HL-60/S4 (cell line): ENCODE results near the gene RHOT1.
"Not testable (repeated sequence)": the region's sequence is repeated elsewhere in the genome, so short reads cannot be mapped to it uniquely, and the experiment has no call there.

Source experiments
- in situ Hi-C: fragments of 300-500 bp; cut with MboI; formaldehyde crosslinking; loops from 2 replicates; pipeline ENCODE4 v1.14.3; 2022; ENCODE audit warnings: low sequenced_read_pairs

RHOT1 gene

DNA sequence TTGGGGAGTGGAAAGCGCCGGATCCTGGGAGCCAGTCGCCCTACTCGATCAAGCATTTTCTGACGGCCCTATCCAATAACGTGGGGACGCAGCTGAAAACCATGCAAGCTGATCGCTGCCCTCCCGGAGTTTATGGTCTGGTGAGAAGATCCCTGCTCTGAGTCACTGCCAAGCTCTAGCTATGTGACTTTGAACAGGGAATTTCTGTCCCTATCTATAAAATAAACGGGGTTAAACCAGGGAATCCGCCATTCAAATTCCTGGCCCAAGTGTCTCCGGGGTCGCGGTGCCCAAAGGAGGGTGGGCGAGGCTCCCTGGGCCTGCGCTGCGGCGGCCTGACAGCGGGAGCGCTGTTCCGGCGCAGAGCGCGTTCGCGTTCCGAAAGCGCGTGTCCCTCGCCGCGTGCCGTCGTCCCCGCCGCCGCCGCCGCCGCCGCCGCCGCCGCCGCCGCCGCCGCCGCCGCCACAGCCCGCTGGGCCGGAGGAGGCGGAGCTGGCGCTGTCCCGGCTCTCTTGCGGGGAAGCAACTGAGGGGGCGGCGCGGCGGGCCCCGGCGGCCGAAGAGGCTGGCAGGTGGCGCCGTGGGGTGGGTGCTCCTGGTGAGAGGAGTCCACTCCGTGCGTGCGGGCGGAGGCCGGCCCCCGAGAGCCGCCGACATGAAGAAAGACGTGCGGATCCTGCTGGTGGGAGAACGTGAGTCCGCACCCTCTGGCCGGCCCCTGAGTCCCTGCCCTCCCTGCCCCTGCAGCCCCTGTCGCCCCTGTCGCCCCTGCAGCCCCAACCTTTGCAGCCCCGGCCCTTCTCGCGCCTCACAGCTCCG lies at the start of gene RHOT1:
RHOT1 (plus strand) TSS at position 465 of the 819 bp plus-strand sequence; CDS start at position 656, 191 bp downstream.
- in situ Hi-C loops = no loop called here

DNA sequence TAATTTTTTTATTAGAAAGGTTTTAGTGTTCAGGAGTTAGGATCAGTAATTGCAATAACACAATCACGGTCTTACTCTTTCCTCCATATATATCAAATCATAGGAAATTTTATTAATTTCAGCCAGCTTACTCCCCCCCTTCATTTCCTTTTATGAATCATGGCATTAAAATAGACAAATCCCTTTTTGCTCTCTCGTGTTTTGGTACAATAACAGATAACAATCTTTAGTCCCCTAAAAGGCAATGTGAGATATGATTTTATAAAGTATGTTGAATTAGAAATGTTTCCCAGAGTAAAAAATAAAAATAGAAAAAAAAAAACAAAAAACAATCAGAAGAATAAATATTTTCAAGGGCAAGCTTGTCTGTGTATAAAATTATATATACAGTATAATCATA lies 42.6 kb upstream of the RHOT1 start:
- in situ Hi-C loops = no loop called here

GRCh38 chr17:32100323-32100722 lies 42.0 kb upstream of the RHOT1 start:
- in situ Hi-C loops = not testable (repeated sequence)

DNA sequence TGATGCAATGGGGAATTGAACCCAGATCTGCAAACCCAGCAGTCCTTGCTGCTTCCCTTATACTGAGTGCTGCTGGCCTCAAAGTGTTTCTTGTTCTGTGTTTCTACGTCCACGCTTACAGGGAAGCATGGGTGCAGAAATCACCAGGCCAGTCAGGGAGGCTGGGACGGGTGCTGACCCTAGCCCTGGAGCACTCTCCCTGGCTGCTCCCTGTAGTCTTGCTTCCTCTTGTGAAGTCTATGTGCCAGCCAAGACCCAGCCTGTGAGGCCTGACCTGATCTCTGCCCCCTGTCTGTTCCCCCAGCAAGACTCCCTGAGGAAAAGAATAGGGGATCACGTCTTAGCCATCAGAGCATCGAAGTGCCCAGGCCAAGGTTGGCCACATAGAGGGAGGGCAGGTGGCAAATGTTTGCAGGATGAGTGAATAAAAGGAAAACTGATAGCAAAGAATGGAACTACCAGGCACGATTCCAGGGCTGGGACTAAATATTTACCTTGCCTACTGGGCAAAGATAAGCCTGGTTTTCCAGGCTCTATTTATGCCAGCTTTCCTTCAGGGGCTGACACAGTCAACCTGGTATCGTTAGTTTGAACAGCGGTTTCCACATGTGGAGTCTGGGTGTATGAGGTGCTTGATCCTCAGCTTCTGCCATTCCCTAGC lies 41.2 kb upstream of the RHOT1 start:
- in situ Hi-C loops = no loop called here

DNA sequence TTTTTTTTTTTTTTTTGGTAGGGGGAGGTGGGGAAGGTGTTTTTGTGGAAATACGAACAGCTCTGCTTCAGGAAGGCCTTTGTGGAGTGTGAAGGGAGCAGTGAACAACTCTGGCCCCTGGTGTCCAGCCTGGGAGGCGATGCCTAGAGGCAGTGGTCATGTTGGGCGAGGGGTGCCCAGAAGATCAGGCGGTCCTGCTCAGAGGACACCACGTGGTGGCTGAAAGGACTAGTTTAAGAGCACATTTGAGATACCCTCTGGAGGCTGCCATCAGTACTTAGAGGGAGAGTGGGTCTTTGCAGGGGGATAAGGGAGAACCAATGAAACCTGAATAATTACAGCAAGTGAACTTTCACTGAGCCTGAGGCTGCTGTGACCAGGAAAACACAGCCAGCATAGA lies 40.1 kb upstream of the RHOT1 start:
- in situ Hi-C loops = no loop called here

GRCh38 chr17:32102646-32103186 lies 39.6 kb upstream of the RHOT1 start:
- in situ Hi-C loops = no loop called here

DNA sequence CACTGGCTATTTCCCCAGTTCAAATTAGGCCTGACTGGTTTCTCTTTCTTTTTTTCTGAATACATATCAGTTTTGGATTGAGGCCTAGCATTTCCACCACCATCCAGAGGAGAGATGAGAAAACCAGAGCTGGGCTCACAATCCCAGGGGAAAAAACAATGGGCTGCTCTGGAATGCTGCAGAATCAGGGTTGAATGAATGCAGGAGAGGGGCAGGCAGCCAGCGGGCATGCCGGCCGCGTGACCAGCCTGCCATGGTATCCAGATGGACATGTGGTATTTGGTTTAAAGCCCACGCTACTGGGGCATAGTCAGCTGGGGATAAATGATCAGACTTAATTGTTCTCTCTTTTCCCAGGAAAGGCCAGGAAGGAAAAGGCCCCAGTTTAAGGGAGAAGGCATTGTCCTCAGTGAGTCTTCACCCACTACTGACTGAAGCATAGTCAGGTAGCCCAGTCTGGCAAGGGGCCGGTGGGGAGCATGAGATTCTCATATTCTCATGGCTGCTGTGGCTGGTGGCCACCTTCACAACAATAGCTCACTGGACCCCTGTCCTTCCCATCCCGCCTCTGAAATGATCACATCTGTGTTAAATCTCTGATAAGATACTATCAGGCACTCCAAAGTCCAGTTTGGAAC lies 38.7 kb upstream of the RHOT1 start:
- in situ Hi-C loops = no loop called here

- in situ Hi-C loops = no loop called here
Measured at GRCh38 chr17:32104158-32104557, 38.1 kb upstream of the RHOT1 start.

DNA sequence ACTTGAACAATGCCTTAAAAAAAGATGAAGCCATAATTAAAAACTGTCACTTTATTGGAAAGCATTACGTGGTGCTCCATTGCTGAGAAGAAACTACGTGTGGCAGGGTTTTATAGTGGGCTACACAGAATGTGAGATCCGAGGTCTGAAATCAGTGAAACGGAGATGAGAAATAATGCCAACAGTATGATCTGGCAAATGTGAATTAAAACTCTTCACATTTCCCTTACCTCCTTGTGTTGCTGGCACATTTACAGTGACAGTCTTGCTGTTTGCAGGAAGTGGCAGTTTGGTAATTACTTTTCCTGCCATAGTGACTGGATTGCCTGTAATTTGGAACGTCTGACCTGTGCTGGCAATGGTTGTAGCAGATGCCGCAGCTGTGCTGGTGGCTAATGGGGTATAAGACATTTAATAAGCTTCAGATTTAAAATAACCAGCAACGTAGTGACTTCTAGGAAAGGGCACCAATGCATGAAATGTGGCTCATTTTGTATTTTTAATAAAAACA lies 35.8 kb upstream of the RHOT1 start:
- in situ Hi-C loops = not testable (repeated sequence)

GRCh38 chr17:32107194-32107593 lies 35.1 kb upstream of the RHOT1 start:
- in situ Hi-C loops = not testable (repeated sequence)

DNA sequence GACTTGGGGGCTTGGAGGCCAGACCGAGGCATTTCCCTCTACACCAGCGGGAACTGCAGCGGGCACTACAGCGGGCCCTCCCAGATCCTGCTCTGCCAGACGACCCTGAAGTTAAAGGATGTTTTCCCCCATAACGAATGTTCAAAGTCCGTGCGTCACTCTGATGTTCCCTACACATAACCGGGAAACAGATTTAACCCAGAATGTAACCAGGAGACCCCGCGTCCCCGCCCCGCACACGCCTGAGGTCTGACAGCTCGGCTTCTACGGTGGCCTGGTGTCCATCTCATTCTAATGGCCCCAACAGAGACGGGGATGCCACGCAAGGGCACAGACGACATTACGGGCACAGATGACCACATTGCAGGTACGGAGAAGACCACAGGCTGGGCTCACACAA lies 31.7 kb upstream of the RHOT1 start:
- in situ Hi-C loops = no loop called here

DNA sequence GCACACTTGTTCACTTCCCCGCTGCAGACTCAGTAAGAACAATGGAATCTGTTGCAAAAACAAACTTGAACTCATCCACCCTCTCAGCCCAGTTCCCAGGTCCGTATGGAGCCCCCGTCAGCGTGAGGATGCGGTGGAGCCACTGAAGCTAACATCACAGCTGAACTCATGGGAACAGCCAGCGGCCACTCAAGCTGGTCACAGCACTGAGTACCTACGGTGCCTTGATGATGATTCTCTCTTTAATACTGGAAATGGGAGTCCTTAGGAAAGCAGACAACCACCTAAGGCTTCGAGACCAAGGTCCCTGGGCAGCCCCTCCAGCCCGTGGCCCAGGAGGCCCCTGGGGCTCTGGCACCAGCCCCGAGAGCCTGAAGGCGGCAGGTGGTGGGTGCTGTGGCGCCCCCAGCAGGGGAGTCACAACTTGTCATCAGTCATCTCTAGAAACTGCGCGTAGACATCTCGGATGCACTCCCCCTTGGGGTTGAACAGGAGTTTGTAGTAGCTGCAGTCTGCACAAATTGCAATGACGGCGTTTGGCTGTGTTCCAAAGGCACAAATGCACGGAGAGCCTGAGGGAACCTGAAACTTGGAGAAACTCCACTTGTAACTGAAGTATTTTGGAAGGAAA lies 31.0 kb upstream of the RHOT1 start:
- in situ Hi-C loops = no loop called here

DNA sequence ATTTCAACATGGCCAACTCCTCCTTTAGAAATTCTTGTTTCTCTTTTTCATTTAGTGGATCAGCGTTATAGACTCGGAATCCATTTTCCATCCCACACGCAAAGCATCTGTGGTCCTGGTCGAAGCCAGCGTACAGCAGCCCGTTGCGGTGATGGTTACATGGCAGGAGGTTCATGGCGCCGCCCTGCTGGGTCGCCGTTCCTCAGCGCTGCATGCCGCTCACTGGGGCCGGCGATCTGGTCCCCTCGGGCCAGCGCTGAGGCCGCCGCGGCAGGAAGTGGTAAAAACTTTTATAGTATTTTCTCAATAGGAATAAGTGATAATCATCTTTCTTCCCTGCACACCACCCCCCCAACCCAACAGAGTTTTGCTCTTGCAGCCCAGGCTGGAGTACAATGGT lies 29.9 kb upstream of the RHOT1 start:
- in situ Hi-C loops = no loop called here

DNA sequence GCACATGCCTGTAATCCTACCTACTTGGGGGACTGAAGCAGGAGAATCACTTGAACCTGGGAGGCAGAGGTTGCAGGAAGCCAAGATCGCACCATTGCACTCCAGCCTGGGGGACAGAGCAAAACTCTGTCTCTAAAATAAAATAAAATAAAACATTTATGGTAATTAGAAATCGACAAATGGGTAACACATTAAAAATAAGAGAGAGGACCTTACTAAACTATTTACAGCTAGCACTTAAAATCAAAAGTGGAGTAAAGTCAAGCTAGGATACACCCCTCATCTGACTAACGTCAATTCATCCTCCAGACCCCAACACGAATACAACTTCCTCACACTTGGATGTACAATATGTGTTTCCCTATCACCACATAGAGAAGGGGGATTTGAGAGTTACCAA lies 27.8 kb upstream of the RHOT1 start:
- in situ Hi-C loops = no loop called here

DNA sequence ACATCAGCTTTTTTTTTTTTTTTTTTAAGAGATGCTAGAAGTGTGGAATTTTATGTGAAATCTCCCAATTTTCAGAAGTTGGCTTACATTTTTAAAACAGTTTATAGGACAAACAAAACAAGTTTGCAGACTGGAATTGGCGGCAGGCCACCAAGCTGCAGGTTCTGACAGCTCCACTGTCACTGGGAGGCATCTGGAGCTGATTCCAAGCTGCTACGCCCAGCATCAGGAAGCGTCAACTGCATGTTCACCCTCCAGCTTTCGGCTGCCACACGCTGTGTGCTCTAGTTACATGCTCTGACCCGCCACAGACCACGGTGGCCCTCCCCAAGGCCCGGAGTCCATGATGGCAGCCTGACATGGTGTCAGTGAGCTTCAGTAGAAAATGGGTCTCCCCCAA lies 26.8 kb upstream of the RHOT1 start:
- in situ Hi-C loops = not testable (repeated sequence)

DNA sequence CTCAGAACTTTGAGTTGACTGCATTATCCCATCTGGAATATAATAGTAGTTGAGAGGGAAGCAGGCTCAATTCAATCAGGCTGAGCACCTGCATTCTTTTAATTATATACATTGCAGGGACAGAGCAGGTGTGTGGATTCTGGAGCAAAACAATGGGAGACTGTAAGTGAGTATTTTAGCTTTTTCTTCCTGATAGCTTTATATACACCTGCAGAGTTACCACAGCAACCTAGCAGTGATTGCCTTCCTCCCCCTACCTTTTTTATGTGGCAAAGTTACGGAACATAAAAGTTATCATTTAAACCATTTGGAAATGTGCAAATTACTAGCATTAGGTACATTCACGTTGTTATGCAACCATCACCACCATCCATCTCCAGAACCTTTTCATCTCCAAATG lies 25.4 kb upstream of the RHOT1 start:
- in situ Hi-C loops = no loop called here

GRCh38 chr17:32117399-32117798 lies 24.9 kb upstream of the RHOT1 start:
- in situ Hi-C loops = no loop called here

- in situ Hi-C loops = not testable (repeated sequence)
Measured at GRCh38 chr17:32118088-32118487, 24.2 kb upstream of the RHOT1 start.

DNA sequence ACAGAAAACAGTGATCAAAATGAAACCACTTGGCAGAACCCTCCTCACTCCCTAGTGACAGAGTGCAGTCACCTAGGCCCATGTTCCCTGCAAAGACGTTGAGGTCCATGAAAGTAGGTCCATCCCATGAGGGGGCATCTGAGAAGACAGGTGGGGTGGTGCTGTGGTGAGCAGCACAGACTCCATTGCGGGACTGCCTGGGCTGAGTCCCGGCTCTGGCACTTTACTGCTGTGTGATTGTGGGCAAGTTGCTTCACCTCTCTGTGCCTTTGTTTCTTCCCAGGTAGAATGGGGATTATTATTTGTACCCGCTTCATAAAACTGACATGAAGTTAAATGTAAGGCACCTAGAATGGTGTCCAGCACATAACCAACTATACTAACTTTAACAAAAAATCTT lies 23.5 kb upstream of the RHOT1 start:
- in situ Hi-C loops = no loop called here

GRCh38 chr17:32120141-32120540 lies 22.2 kb upstream of the RHOT1 start:
- in situ Hi-C loops = no loop called here

GRCh38 chr17:32120716-32121115 lies 21.6 kb upstream of the RHOT1 start:
- in situ Hi-C loops = no loop called here
